CD8-positive, alpha-beta memory T cell (primary cell): Measurements from ENCODE around the gene ORM2. TPM values are rescaled to one million over a fixed set of nuclear protein-coding genes. Genes with fewer than 3 reads are reported as not detected.

Experiments
- CTCF ChIA-PET: fragments of 350-600 bp; sonication (Branson Sonifier 250); formaldehyde crosslinking; loops from one replicate; lab custom pipeline; 2021; ENCODE audit warnings: antibody characterized with exemption; lab: Charles Lee
- POLR2A ChIA-PET: fragments of 350-600 bp; sonication (Branson Sonifier 250); formaldehyde crosslinking; loops from one replicate; lab custom pipeline; 2021; ENCODE audit warnings: antibody characterized with exemption; lab: Charles Lee
- DNase-seq, 5 donors: peaks; one replicate each; pipeline versions ENCODE4 v3.0.0 to v3.0.0-alpha.2; 2020 to 2022; ENCODE audit warnings: mixed read lengths in 1 of 5
- H3K27ac ChIP-seq: one replicate; pipeline ENCODE4 v1.7.0; 2013; ENCODE audit warnings: low read depth, mild to moderate bottlenecking, low read length, moderate library complexity
- H3K27me3 ChIP-seq: 2 replicates; pipeline ENCODE4 v1.7.0; 2013; ENCODE audit warnings: low read length, mild to moderate bottlenecking; ENCODE audit not compliant: insufficient read depth, poor library complexity, severe bottlenecking
- H3K36me3 ChIP-seq: 2 replicates; pipeline ENCODE4 v1.7.0; 2013; ENCODE audit warnings: mild to moderate bottlenecking, low read length, moderate library complexity; ENCODE audit not compliant: insufficient read depth
- H3K4me1 ChIP-seq: 2 replicates; pipeline ENCODE4 v1.7.0; 2013; ENCODE audit warnings: mild to moderate bottlenecking, low read length, moderate library complexity; ENCODE audit not compliant: insufficient read depth
- H3K4me3 ChIP-seq: 2 replicates; pipeline ENCODE4 v1.7.0; 2013; ENCODE audit warnings: mild to moderate bottlenecking, low read length
- H3K9me3 ChIP-seq: 2 replicates; pipeline ENCODE4 v1.7.0; 2013; ENCODE audit warnings: mild to moderate bottlenecking, low read length
- H3K27ac Mint-ChIP-seq, 8 donors: one replicate each; pipeline ENCODE4 v1.8.0; 2020 to 2021; ENCODE audit warnings: mixed read lengths in 8 of 8, mild to moderate bottlenecking in 6 of 8, inconsistent platforms in 3 of 8, moderate library complexity in 3 of 8
- H3K27me3 Mint-ChIP-seq, 2 donors: one replicate each; pipeline ENCODE4 v1.8.0; 2020 to 2021; ENCODE audit warnings: mixed read lengths in 2 of 2, mild to moderate bottlenecking in 1 of 2, moderate library complexity in 1 of 2
- H3K36me3 Mint-ChIP-seq, 3 donors: one replicate each; pipeline ENCODE4 v1.8.0; 2020 to 2021; ENCODE audit warnings: mixed read lengths in 3 of 3, inconsistent platforms in 1 of 3, mild to moderate bottlenecking in 1 of 3
- H3K4me1 Mint-ChIP-seq, 3 donors: one replicate each; pipeline ENCODE4 v1.8.0; 2020 to 2021; ENCODE audit warnings: mixed read lengths in 3 of 3, inconsistent platforms in 1 of 3, mild to moderate bottlenecking in 1 of 3
- H3K4me3 Mint-ChIP-seq, 7 donors: one replicate each; pipeline ENCODE4 v1.8.0; 2020 to 2021; ENCODE audit warnings: mixed read lengths in 7 of 7, mild to moderate bottlenecking in 6 of 7, moderate library complexity in 4 of 7, inconsistent platforms in 2 of 7
- H3K9me3 Mint-ChIP-seq, 5 donors: one replicate each; pipeline ENCODE4 v1.8.0; 2020 to 2022; ENCODE audit warnings: mixed read lengths in 5 of 5, mild to moderate bottlenecking in 3 of 5, moderate library complexity in 2 of 5, inconsistent platforms in 1 of 5
- polyA plus RNA-seq: library from polyadenylated mRNA; unstranded; fragments of 300-500 nt; fragmentation: Illumina TruSeq; gene quantifications from one replicate; pipeline ENCODE4 v1.2.3, GENCODE V29; 2021
- total RNA-seq, 2 experiments: library from RNA; stranded (reverse); gene quantifications; one replicate each; pipeline ENCODE4 v1.2.3, GENCODE V29; 2021

The ORM2 gene
- total and polyA plus RNA-seq, 3 experiments from 2014 or later, result not detected

GRCh38 chr9:114289571-114290481, 39.8 kb upstream of the ORM2 start:
- Mint-ChIP-seq H3K27me3 (peaks cover 2 to 5% of the 10 kb centered on the region in 2 donors), H3K4me3 (no peak overlapping the region)

GRCh38 chr9:114290561-114290986, 39.1 kb upstream of the ORM2 start:
- POLR2A ChIA-PET, result no interaction called here
- peaks cover 0 to 5% (median 0%) of the 10 kb centered on the region in 3 donors for H3K36me3 Mint-ChIP-seq
- DNase-seq, result no peak
- H3K4me1 ChIP-seq, result no peaks in the 10 kb centered on the region
- H3K27me3 Mint-ChIP-seq, result peaks cover 2 to 5% of the 10 kb centered on the region in 2 donors
- H3K27ac ChIP-seq, result no peak overlapping the region
- no peaks in the 10 kb centered on the region for H3K9me3 ChIP-seq
- no peak overlapping the region for H3K4me3 Mint-ChIP-seq
- CTCF ChIA-PET, result interaction anchor here (0.6 to 2.5 kb wide), 15 partner anchors 9 to 428 kb away, joined by 3 to 19 read pairs (median 4); partner anchors contain the start of gene COL27A1
- H3K36me3 ChIP-seq, result no peaks in the 10 kb centered on the region
- H3K9me3 Mint-ChIP-seq, result peaks cover 9 to 12% (median 10%) of the 10 kb centered on the region in 5 donors
- H3K27me3 ChIP-seq, result peaks cover 4% of the 10 kb centered on the region
- H3K27ac Mint-ChIP-seq, result no peak overlapping the region
- H3K4me3 ChIP-seq, result no peak overlapping the region
- H3K4me1 Mint-ChIP-seq, result peaks cover 0 to 3% (median 0%) of the 10 kb centered on the region in 3 donors

More at GRCh38 chr9:114289571-114290481, 39.8 kb upstream of the ORM2 start:
- no peak overlapping the region for H3K27ac Mint-ChIP-seq
- peak in 1 of 5 donors; percentile 41 for DNase-seq
- ChIA-PET CTCF (interaction anchor here (1.0 to 2.5 kb wide), 9 partner anchors 9 to 363 kb away, joined by 3 to 19 read pairs (median 4); partner anchors contain the start of gene COL27A1), POLR2A (no interaction called here)
- H3K27ac ChIP-seq, result no peak overlapping the region
- no peak overlapping the region for H3K4me3 ChIP-seq
- H3K4me1 Mint-ChIP-seq, result peaks cover 0 to 3% (median 0%) of the 10 kb centered on the region in 3 donors
- H3K27me3 ChIP-seq, result peaks cover 4% of the 10 kb centered on the region
- peaks cover 4 to 6% (median 4%) of the 10 kb centered on the region in 5 donors for H3K9me3 Mint-ChIP-seq
- no peaks in the 10 kb centered on the region for H3K9me3 ChIP-seq
- no peaks in the 10 kb centered on the region for H3K36me3 ChIP-seq
- no peaks in the 10 kb centered on the region for H3K36me3 Mint-ChIP-seq
- no peaks in the 10 kb centered on the region for H3K4me1 ChIP-seq

GRCh38 chr9:114291064-114291474, 38.6 kb upstream of the ORM2 start:
- H3K27me3 ChIP-seq, result peaks cover 4% of the 10 kb centered on the region
- Mint-ChIP-seq H3K27me3 (peaks cover 2 to 8% of the 10 kb centered on the region in 2 donors), H3K4me1 (peaks cover 0 to 3% (median 0%) of the 10 kb centered on the region in 3 donors), H3K4me3 (no peak overlapping the region), H3K27ac (peak overlapping the region in 4 of 8 donors; percentile 1 to 86 (median 39)), H3K9me3 (peaks cover 13 to 17% (median 15%) of the 10 kb centered on the region in 5 donors), H3K36me3 (peaks cover 0 to 9% (median 0%) of the 10 kb centered on the region in 3 donors)
- H3K4me3 ChIP-seq, result no peak overlapping the region
- DNase-seq, result peak; percentile 42 to 77 (median 58)
- ChIA-PET CTCF (interaction anchor here (0.6 to 2.5 kb wide), 17 partner anchors 9 to 429 kb away, joined by 3 to 19 read pairs (median 4); partner anchors contain the start of gene COL27A1), POLR2A (no interaction called here)
- H3K36me3 ChIP-seq, result no peaks in the 10 kb centered on the region
- H3K27ac ChIP-seq, result no peak overlapping the region
- no peaks in the 10 kb centered on the region for H3K4me1 ChIP-seq
- no peaks in the 10 kb centered on the region for H3K9me3 ChIP-seq

- Histone ChIP-seq H3K36me3 (no peaks in the 10 kb centered on the region), H3K27ac (no peak overlapping the region), H3K4me1 (no peaks in the 10 kb centered on the region), H3K9me3 (no peaks in the 10 kb centered on the region), H3K27me3 (peaks cover 4% of the 10 kb centered on the region), H3K4me3 (no peak overlapping the region)
- POLR2A ChIA-PET, result no interaction called here
- peaks cover 2 to 10% of the 10 kb centered on the region in 2 donors for H3K27me3 Mint-ChIP-seq
- H3K36me3 Mint-ChIP-seq, result peaks cover 0 to 10% (median 0%) of the 10 kb centered on the region in 3 donors
- peaks cover 18 to 22% (median 21%) of the 10 kb centered on the region in 5 donors for H3K9me3 Mint-ChIP-seq
- DNase-seq, result peak in 1 of 5 donors; percentile 10
- no peak overlapping the region for H3K4me3 Mint-ChIP-seq
- H3K4me1 Mint-ChIP-seq, result peaks cover 0 to 3% (median 0%) of the 10 kb centered on the region in 3 donors
- CTCF ChIA-PET, result interaction anchor here (0.7 to 2.5 kb wide), 6 partner anchors 10 to 216 kb away, joined by 3 to 19 read pairs (median 4); partner anchors contain the start of gene COL27A1
- no peak overlapping the region for H3K27ac Mint-ChIP-seq
Observed at GRCh38 chr9:114291886-114292590, 37.6 kb upstream of the ORM2 start.

GRCh38 chr9:114294664-114295063, 35.0 kb upstream of the ORM2 start:
- Histone ChIP-seq H3K9me3 (no peaks in the 10 kb centered on the region), H3K4me1 (no peaks in the 10 kb centered on the region), H3K27me3 (peaks cover 4% of the 10 kb centered on the region), H3K27ac (no peak overlapping the region), H3K36me3 (no peaks in the 10 kb centered on the region), H3K4me3 (no peak overlapping the region)
- Mint-ChIP-seq H3K36me3 (peaks cover 0 to 10% (median 0%) of the 10 kb centered on the region in 3 donors), H3K27ac (no peak overlapping the region), H3K9me3 (peaks cover 18 to 22% (median 21%) of the 10 kb centered on the region in 5 donors), H3K4me1 (peaks cover 0 to 3% (median 0%) of the 10 kb centered on the region in 3 donors), H3K27me3 (peaks cover 2 to 10% of the 10 kb centered on the region in 2 donors), H3K4me3 (no peak overlapping the region)
- CTCF ChIA-PET, result interaction anchor here (0.8 to 1.2 kb wide), 2 partner anchors 186 to 212 kb away, joined by 3 to 4 read pairs; no protein-coding TSS in a partner anchor
- POLR2A ChIA-PET, result no interaction called here
- no peak for DNase-seq

- POLR2A ChIA-PET, result no interaction called here
Observed at GRCh38 chr9:114296338-114296737, 33.3 kb upstream of the ORM2 start.

GRCh38 chr9:114299286-114300152, 30.1 kb upstream of the ORM2 start:
- DNase-seq, result peak in 1 of 5 donors; percentile 14
- H3K4me1 ChIP-seq, result no peaks in the 10 kb centered on the region
- Mint-ChIP-seq H3K36me3 (peaks cover 0 to 10% (median 0%) of the 10 kb centered on the region in 3 donors), H3K27ac (peak overlapping the region in 1 of 8 donors; percentile 35), H3K9me3 (peaks cover 17 to 21% (median 20%) of the 10 kb centered on the region in 5 donors), H3K4me3 (no peak overlapping the region), H3K4me1 (no peaks in the 10 kb centered on the region), H3K27me3 (peaks cover 0 to 10% of the 10 kb centered on the region in 2 donors)
- no peaks in the 10 kb centered on the region for H3K9me3 ChIP-seq
- no peak overlapping the region for H3K4me3 ChIP-seq
- CTCF ChIA-PET, result interaction anchor here (2.3 kb wide), 1 partner anchor 9 kb away, joined by 8 read pairs; no protein-coding TSS in a partner anchor
- no peak overlapping the region for H3K27ac ChIP-seq
- H3K27me3 ChIP-seq, result no peaks in the 10 kb centered on the region
- POLR2A ChIA-PET, result no interaction called here
- no peaks in the 10 kb centered on the region for H3K36me3 ChIP-seq

More at GRCh38 chr9:114296338-114296737, 33.3 kb upstream of the ORM2 start:
- Mint-ChIP-seq H3K9me3 (peaks cover 18 to 22% (median 21%) of the 10 kb centered on the region in 5 donors), H3K4me3 (no peak overlapping the region), H3K27me3 (peaks cover 2 to 4% of the 10 kb centered on the region in 2 donors), H3K4me1 (no peaks in the 10 kb centered on the region), H3K27ac (no peak overlapping the region), H3K36me3 (peaks cover 0 to 10% (median 0%) of the 10 kb centered on the region in 3 donors)
- Histone ChIP-seq H3K27me3 (peaks cover 4% of the 10 kb centered on the region), H3K4me3 (no peak overlapping the region), H3K9me3 (no peaks in the 10 kb centered on the region), H3K36me3 (no peaks in the 10 kb centered on the region), H3K27ac (no peak overlapping the region), H3K4me1 (no peaks in the 10 kb centered on the region)
- CTCF ChIA-PET, result no interaction called here
- no peak for DNase-seq
